Neural cell (in vitro differentiated cells): ENCODE results near the gene BCKDK. TPM values are rescaled to one million over a fixed set of nuclear protein-coding genes. Genes with fewer than 3 reads are reported as not detected.

ENCODE experiments used
- H2AFZ ChIP-seq: fragments of 200-600, 300-800 bp; sonication (generic), shearing (Covaris generic); 2 replicates; pipeline ENCODE4 v1.6.0; 2014; ENCODE audit warnings: low read depth, mild to moderate bottlenecking, antibody characterized with exemption, low read length, moderate library complexity
- H3F3A ChIP-seq: fragments of 200-600 bp; shearing (Covaris generic); 2 replicates; pipeline ENCODE4 v1.6.1; 2016; ENCODE audit warnings: mild to moderate bottlenecking, moderate library complexity, mixed read lengths, antibody characterized with exemption, low read length; ENCODE audit not compliant: insufficient read depth, poor library complexity, severe bottlenecking
- H3K27ac ChIP-seq: fragments of 200-600, 300-800 bp; sonication (generic), shearing (Covaris generic); 2 replicates; pipeline ENCODE4 v1.5.1; 2014; ENCODE audit warnings: mild to moderate bottlenecking, low read length, moderate library complexity
- H3K27me3 ChIP-seq: fragments of 300-800, 200-600 bp; sonication (generic), shearing (Covaris generic); 2 replicates; pipeline ENCODE4 v1.6.0; 2014; ENCODE audit warnings: mild to moderate bottlenecking, low read depth, low read length, moderate library complexity; ENCODE audit not compliant: insufficient read depth
- H3K36me3 ChIP-seq: fragments of 300-800, 200-600 bp; sonication (generic), shearing (Covaris generic); 2 replicates; pipeline ENCODE4 v1.5.1; 2014; ENCODE audit warnings: mild to moderate bottlenecking, antibody characterized with exemption, low read length, moderate library complexity; ENCODE audit not compliant: insufficient read depth
- H3K4me2 ChIP-seq: fragments of 300-800, 200-600 bp; sonication (generic), shearing (Covaris generic); 2 replicates; pipeline ENCODE4 v1.6.0; 2014; ENCODE audit warnings: mild to moderate bottlenecking, low read length
- H3K4me3 ChIP-seq: fragments of 300-800, 200-600 bp; sonication (generic), shearing (Covaris generic); 2 replicates; pipeline ENCODE4 v1.5.1; 2014; ENCODE audit warnings: mild to moderate bottlenecking, low read length, moderate library complexity
- H3K79me2 ChIP-seq: fragments of 200-600 bp; shearing (Covaris generic); replicated peaks from 2 replicates; pipeline ENCODE4 v1.6.0; 2014; ENCODE audit warnings: mild to moderate bottlenecking, low read length, moderate library complexity; ENCODE audit not compliant: insufficient read depth
- H3K9ac ChIP-seq: fragments of 300-800, 200-600 bp; sonication (generic), shearing (Covaris generic); 2 replicates; pipeline ENCODE4 v1.6.1; 2016; ENCODE audit warnings: mild to moderate bottlenecking, low read length, mixed read lengths
- H3K9me2 ChIP-seq: fragments of 200-600 bp; shearing (Covaris generic); 2 replicates; pipeline ENCODE4 v1.6.1; 2016; ENCODE audit warnings: mild to moderate bottlenecking, low read length, mixed read lengths; ENCODE audit not compliant: insufficient read depth
- H3K9me3 ChIP-seq: fragments of 200-600, 300-800 bp; sonication (generic), shearing (Covaris generic); 2 replicates; pipeline ENCODE4 v1.6.1; 2016; ENCODE audit warnings: mild to moderate bottlenecking, mixed run types, low read length, moderate library complexity, mixed read lengths
- H4K20me1 ChIP-seq: fragments of 200-600 bp; shearing (Covaris generic); 2 replicates; pipeline ENCODE4 v1.6.1; 2016; ENCODE audit warnings: mild to moderate bottlenecking, mixed run types; ENCODE audit not compliant: insufficient read depth
- EP300 ChIP-seq: fragments of 450-650 bp; conservative IDR thresholded peaks from 2 replicates; pipeline ENCODE4 v1.6.1; 2014; ENCODE audit warnings: antibody characterized with exemption, mild to moderate bottlenecking, moderate library complexity; ENCODE audit not compliant: poor library complexity, severe bottlenecking
- EZH2 ChIP-seq: fragments of 200-600, 300-800 bp; shearing (Covaris generic), sonication (generic); IDR thresholded peaks from 2 replicates; pipeline ENCODE4 v1.6.1; 2014; ENCODE audit warnings: antibody characterized with exemption, low read length, borderline replicate concordance, mild to moderate bottlenecking; ENCODE audit not compliant: insufficient read depth, poor library complexity, severe bottlenecking
- MXI1 ChIP-seq: fragments of 450-650 bp; conservative IDR thresholded peaks from 2 replicates; pipeline ENCODE4 v1.6.1; 2014; ENCODE audit warnings: antibody characterized with exemption, mild to moderate bottlenecking; ENCODE audit not compliant: poor library complexity, severe bottlenecking
- POLR2AphosphoS5 ChIP-seq: IDR thresholded peaks from 2 replicates; pipeline ENCODE4 v1.6.1; 2012
- RAD21 ChIP-seq: fragments of 450-650 bp; conservative IDR thresholded peaks from 2 replicates; pipeline ENCODE4 v1.6.1; 2014; ENCODE audit warnings: antibody characterized with exemption, mild to moderate bottlenecking, moderate library complexity
- SMC3 ChIP-seq: fragments of 450-650 bp; conservative IDR thresholded peaks from 2 replicates; pipeline ENCODE4 v1.6.1; 2014; ENCODE audit warnings: antibody characterized with exemption, mild to moderate bottlenecking, moderate library complexity; ENCODE audit not compliant: poor library complexity
- TAF1 ChIP-seq: IDR thresholded peaks from 2 replicates; pipeline ENCODE4 v1.6.1; 2012; ENCODE audit warnings: low read depth
- polyA plus RNA-seq: library from polyadenylated mRNA; depleted of rRNA; stranded (reverse); fragments of >200 nt; gene quantifications from 2 replicates; pipeline ENCODE4 v1.2.3, GENCODE V29; 2014
- TF ChIP-seq, protein P1 (sequence below): IDR thresholded peaks from 2 replicates; pipeline ENCODE4 v1.6.1; 2012; ENCODE audit warnings: borderline replicate concordance
- TF ChIP-seq, protein P2 (sequence below): fragments of 450-650 bp; IDR thresholded peaks from 2 replicates; pipeline ENCODE4 v1.5.1; 2014; ENCODE audit warnings: antibody characterized with exemption, mild to moderate bottlenecking, moderate library complexity; ENCODE audit not compliant: poor library complexity, severe bottlenecking

Gene BCKDK
- polyA plus RNA-seq, 1 donor from 2014 or later = 26.8 TPM

DNA sequence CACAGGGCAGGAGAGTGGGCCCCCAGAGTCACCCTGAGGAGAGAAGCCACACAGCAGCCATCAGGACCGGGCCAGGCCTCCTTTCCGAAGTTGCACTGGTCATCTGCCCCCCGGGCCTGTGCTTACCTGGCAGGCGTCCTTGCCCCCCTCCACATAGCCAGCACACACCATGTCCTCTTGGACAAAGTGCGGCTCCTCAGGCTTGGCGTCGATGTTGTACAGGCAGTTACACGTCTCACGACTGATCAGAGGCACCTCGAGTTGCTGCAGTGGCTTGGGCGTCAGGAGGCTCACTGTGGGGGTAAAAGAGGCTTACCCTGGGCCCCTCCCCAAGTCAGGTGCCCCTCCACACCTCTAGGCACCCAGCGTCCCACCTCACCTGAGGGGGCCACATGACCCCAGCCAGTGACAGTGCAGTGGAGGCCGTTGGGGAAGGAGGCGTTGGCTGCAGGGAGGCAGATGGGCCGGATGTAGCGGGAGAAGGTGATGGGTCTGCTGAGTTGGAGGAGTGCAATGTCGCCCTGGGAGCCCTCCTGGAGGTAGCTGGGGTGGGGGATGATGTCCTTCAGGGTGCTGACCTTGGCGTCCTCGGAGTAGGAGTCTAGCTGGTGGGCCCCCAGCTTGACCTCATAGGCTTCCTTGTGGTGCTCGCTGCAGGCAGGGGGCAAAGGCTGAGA, 24.3 kb downstream of the BCKDK start:
- Histone ChIP-seq H3K27me3 (no peaks in the 10 kb centered on the region), H3K4me2 (no peak overlapping the region), H3K9me2 (no peaks in the 10 kb centered on the region), H2AFZ (no peak overlapping the region), H4K20me1 (no peaks in the 10 kb centered on the region), H3K27ac (no peak overlapping the region), H3K9ac (no peak overlapping the region), H3K79me2 (no peaks in the 10 kb centered on the region), H3K4me3 (no peak overlapping the region), H3K36me3 (no peaks in the 10 kb centered on the region), H3K9me3 (no peaks in the 10 kb centered on the region), H3F3A (no peaks in the 10 kb centered on the region)
- TF ChIP-seq MXI1 = no peak
- no peak for TF ChIP-seq RAD21
- no peak for TF ChIP-seq EZH2
- TF ChIP-seq TAF1 = no peak

DNA sequence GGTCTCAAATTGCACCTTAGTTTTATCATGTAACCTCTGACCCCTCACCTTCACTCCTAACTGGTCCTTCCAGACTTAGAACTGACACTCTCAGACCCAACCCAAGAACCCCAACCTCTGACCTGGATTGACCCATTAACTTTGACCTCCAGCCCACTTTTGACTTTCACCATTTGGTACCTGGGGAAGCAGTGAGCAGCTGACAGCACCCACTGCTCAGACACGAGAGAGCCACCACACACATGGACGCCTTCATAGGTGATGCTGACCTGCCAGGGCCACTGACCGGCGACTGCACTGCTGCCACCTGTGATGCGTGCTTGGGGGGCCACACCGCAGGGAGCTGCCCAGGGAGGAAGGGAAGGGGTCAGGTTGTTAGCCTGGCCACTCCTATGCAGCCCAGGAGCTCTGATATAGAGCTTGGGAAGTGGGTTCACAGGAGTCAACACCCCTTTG, 24.9 kb downstream of the BCKDK start:
- no peaks in the 10 kb centered on the region for H3F3A ChIP-seq
- H3K9ac ChIP-seq = no peak overlapping the region
- H2AFZ ChIP-seq = no peak overlapping the region
- no peaks in the 10 kb centered on the region for H3K36me3 ChIP-seq
- H4K20me1 ChIP-seq = no peaks in the 10 kb centered on the region
- H3K79me2 ChIP-seq = no peaks in the 10 kb centered on the region
- no peaks in the 10 kb centered on the region for H3K9me2 ChIP-seq
- no peak for TF ChIP-seq EZH2
- no peak for TF ChIP-seq MXI1
- TF ChIP-seq EP300 = no peak
- TF ChIP-seq RAD21 = no peak
- TF ChIP-seq TAF1 = no peak
- no peak for TF ChIP-seq POLR2AphosphoS5
- TF ChIP-seq, protein P1, sequence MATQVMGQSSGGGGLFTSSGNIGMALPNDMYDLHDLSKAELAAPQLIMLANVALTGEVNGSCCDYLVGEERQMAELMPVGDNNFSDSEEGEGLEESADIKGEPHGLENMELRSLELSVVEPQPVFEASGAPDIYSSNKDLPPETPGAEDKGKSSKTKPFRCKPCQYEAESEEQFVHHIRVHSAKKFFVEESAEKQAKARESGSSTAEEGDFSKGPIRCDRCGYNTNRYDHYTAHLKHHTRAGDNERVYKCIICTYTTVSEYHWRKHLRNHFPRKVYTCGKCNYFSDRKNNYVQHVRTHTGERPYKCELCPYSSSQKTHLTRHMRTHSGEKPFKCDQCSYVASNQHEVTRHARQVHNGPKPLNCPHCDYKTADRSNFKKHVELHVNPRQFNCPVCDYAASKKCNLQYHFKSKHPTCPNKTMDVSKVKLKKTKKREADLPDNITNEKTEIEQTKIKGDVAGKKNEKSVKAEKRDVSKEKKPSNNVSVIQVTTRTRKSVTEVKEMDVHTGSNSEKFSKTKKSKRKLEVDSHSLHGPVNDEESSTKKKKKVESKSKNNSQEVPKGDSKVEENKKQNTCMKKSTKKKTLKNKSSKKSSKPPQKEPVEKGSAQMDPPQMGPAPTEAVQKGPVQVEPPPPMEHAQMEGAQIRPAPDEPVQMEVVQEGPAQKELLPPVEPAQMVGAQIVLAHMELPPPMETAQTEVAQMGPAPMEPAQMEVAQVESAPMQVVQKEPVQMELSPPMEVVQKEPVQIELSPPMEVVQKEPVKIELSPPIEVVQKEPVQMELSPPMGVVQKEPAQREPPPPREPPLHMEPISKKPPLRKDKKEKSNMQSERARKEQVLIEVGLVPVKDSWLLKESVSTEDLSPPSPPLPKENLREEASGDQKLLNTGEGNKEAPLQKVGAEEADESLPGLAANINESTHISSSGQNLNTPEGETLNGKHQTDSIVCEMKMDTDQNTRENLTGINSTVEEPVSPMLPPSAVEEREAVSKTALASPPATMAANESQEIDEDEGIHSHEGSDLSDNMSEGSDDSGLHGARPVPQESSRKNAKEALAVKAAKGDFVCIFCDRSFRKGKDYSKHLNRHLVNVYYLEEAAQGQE = no peak
- TF ChIP-seq, protein P2, sequence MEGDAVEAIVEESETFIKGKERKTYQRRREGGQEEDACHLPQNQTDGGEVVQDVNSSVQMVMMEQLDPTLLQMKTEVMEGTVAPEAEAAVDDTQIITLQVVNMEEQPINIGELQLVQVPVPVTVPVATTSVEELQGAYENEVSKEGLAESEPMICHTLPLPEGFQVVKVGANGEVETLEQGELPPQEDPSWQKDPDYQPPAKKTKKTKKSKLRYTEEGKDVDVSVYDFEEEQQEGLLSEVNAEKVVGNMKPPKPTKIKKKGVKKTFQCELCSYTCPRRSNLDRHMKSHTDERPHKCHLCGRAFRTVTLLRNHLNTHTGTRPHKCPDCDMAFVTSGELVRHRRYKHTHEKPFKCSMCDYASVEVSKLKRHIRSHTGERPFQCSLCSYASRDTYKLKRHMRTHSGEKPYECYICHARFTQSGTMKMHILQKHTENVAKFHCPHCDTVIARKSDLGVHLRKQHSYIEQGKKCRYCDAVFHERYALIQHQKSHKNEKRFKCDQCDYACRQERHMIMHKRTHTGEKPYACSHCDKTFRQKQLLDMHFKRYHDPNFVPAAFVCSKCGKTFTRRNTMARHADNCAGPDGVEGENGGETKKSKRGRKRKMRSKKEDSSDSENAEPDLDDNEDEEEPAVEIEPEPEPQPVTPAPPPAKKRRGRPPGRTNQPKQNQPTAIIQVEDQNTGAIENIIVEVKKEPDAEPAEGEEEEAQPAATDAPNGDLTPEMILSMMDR = no peak
- TF ChIP-seq SMC3 = no peak
- no peaks in the 10 kb centered on the region for H3K27me3 ChIP-seq
- H3K4me2 ChIP-seq = no peak overlapping the region
- H3K27ac ChIP-seq = no peak overlapping the region
- H3K9me3 ChIP-seq = no peaks in the 10 kb centered on the region
- no peak overlapping the region for H3K4me3 ChIP-seq
